ENCODE results near the gene SLC29A4. TPM values are rescaled to one million over a fixed set of nuclear protein-coding genes. Genes with fewer than 3 reads are reported as not detected.

The SLC29A4 gene
- total and polyA plus RNA-seq, 5 donors: 2.9 to 11.8 (median 4.0) TPM

DNA sequence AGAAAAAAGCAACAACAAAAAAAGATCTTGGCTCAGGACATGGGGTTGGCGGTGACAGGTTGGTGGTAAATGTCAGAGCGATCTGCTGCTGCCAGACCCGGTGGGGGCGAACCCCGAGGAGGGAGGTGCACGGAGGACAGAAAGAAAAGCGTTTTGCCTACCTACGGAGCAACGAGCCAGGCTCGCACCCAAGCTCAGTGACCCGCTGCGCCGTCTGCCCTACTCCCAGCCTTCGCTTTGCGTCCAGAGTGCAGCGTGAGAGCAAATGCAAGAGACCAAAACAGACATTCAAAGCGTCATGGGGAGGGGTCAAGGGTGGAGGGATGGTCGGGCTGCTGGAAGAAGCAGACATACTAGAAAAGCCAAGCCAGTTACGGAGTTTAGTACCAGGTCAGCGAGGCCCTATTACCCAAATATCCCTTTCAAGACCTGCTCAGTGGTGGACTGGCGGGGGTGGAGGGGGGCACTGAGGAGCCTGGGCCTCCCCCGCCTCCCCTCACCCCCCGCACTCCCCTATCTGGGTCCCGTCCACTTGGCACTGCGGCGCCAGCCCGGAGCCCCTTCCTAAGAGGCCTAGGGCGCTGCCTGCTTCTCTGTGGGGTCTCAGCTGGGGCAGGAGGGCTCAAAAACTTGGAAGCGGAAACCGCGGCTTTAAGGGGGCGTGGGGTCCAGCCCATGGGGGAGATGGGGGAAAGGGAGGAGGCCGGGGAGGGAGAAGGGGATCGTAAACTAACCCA lies 66.9 kb downstream of the SLC29A4 start:
- Histone ChIP-seq H3K27me3 (ENCODE audit: control insufficient read depth, insufficient read depth) (no peaks in the 10 kb centered on the region), H3K4me1 (ENCODE audit: control insufficient read depth, insufficient read depth, low read length) (peaks cover 2% of the 10 kb centered on the region), H3K27ac (ENCODE audit: low read length) (no peak overlapping the region), H3K4me3 (ENCODE audit: low read length) (no peak overlapping the region), H3K9me3 (ENCODE audit: control insufficient read depth, low read length) (no peaks in the 10 kb centered on the region)
- DNase-seq (peak in 1 of 3 donors; percentile 54), ATAC-seq (no peak)
- intact Hi-C loops (cut with DNase I): no loop called here
- 70% methylated on average over 34 of the region's 34 CpGs for WGBS

GRCh38 chr7:5350174-5350463 lies 67.4 kb downstream of the SLC29A4 start:
- WGBS: 81% methylated on average over 15 of the region's 15 CpGs
- H3K4me3 ChIP-seq (ENCODE audit: low read length): no peak overlapping the region
- H3K4me1 ChIP-seq (ENCODE audit: control insufficient read depth, insufficient read depth, low read length): peaks cover 6% of the 10 kb centered on the region
- H3K27me3 ChIP-seq (ENCODE audit: control insufficient read depth, insufficient read depth): no peaks in the 10 kb centered on the region
- ATAC-seq: no peak
- DNase-seq: no peak
- intact Hi-C loops (cut with DNase I): no loop called here
- no peaks in the 10 kb centered on the region for H3K9me3 ChIP-seq (ENCODE audit: control insufficient read depth, low read length)
- no peak overlapping the region for H3K27ac ChIP-seq (ENCODE audit: low read length)

- Histone ChIP-seq H3K4me3 (ENCODE audit: low read length) (no peak overlapping the region), H3K27me3 (ENCODE audit: control insufficient read depth, insufficient read depth) (no peaks in the 10 kb centered on the region), H3K9me3 (ENCODE audit: control insufficient read depth, low read length) (no peaks in the 10 kb centered on the region), H3K27ac (ENCODE audit: low read length) (no peak overlapping the region), H3K4me1 (ENCODE audit: control insufficient read depth, insufficient read depth, low read length) (peaks cover 6% of the 10 kb centered on the region)
- intact Hi-C loops (cut with DNase I): no loop called here
- DNase-seq: no peak
- WGBS: 92% methylated on average over 23 of the region's 23 CpGs
- no peak for ATAC-seq
These were observed 68.0 kb downstream of the SLC29A4 start for GRCh38 chr7:5350600-5351385.

- WGBS: 92% methylated on average over 35 of the region's 35 CpGs
- H3K9me3 ChIP-seq (ENCODE audit: control insufficient read depth, low read length): no peaks in the 10 kb centered on the region
- peaks cover 6% of the 10 kb centered on the region for H3K4me1 ChIP-seq (ENCODE audit: control insufficient read depth, insufficient read depth, low read length)
- H3K27ac ChIP-seq (ENCODE audit: low read length): no peak overlapping the region
- DNase-seq (no peak), ATAC-seq (no peak)
- intact Hi-C loops (cut with DNase I): no loop called here
- H3K27me3 ChIP-seq (ENCODE audit: control insufficient read depth, insufficient read depth): no peaks in the 10 kb centered on the region
- H3K4me3 ChIP-seq (ENCODE audit: low read length): no peak overlapping the region
These were observed 68.9 kb downstream of the SLC29A4 start for GRCh38 chr7:5351507-5352265.

- intact Hi-C loops (cut with DNase I): no loop called here
- H3K4me3 ChIP-seq (ENCODE audit: low read length): no peak overlapping the region
- DNase-seq (no peak), ATAC-seq (no peak)
- H3K27ac ChIP-seq (ENCODE audit: low read length): no peak overlapping the region
- H3K27me3 ChIP-seq (ENCODE audit: control insufficient read depth, insufficient read depth): no peaks in the 10 kb centered on the region
- WGBS: 94% methylated on average over 19 of the region's 19 CpGs
- H3K4me1 ChIP-seq (ENCODE audit: control insufficient read depth, insufficient read depth, low read length): peaks cover 6% of the 10 kb centered on the region
- no peaks in the 10 kb centered on the region for H3K9me3 ChIP-seq (ENCODE audit: control insufficient read depth, low read length)
These were observed 69.8 kb downstream of the SLC29A4 start for GRCh38 chr7:5352440-5353010.

- ATAC-seq: peak; percentile 80 to 84
- peak overlapping the region; percentile 84 for H3K27ac ChIP-seq (ENCODE audit: low read length)
- H3K4me1 ChIP-seq (ENCODE audit: control insufficient read depth, insufficient read depth, low read length): peaks cover 6% of the 10 kb centered on the region
- intact Hi-C loops (cut with DNase I): no loop called here
- no peak overlapping the region for H3K4me3 ChIP-seq (ENCODE audit: low read length)
- no peaks in the 10 kb centered on the region for H3K9me3 ChIP-seq (ENCODE audit: control insufficient read depth, low read length)
- DNase-seq: peak; percentile 68 to 84 (median 84)
- H3K27me3 ChIP-seq (ENCODE audit: control insufficient read depth, insufficient read depth): no peaks in the 10 kb centered on the region
- 41% methylated on average over 17 of the region's 17 CpGs for WGBS
These were observed 71.9 kb downstream of the SLC29A4 start for GRCh38 chr7:5354460-5355232.

Other genes starting within 250 kb of the SLC29A4 start
- 10 to 100 TPM in 2 of 4 donors, 1 to 10 TPM in 2; 7.9 to 11.6 (median 9.8) TPM for gene RBAK, start 237.1 kb upstream of the SLC29A4 start, total RNA-seq
- 3.5 TPM for gene RBAK, start 237.1 kb upstream of the SLC29A4 start, polyA plus RNA-seq
- gene WIPI2, start 92.7 kb upstream of the SLC29A4 start, total RNA-seq: 10 to 100 TPM; 50.3 to 61.3 (median 56.2) TPM
- 38.0 TPM for gene WIPI2, start 92.7 kb upstream of the SLC29A4 start, polyA plus RNA-seq
- gene TNRC18, start 140.9 kb downstream of the SLC29A4 start, total RNA-seq: 10 to 100 TPM; 33.1 to 46.6 (median 39.3) TPM
- 38.9 TPM for gene TNRC18, start 140.9 kb downstream of the SLC29A4 start, polyA plus RNA-seq
- 1 to 10 TPM; 5.3 to 6.4 (median 6.0) TPM for gene FBXL18, start 230.9 kb downstream of the SLC29A4 start, total RNA-seq
- 2.7 TPM for gene FBXL18, start 230.9 kb downstream of the SLC29A4 start, polyA plus RNA-seq
- 1,000 to 10,000 TPM in 1 of 4 donors, 100 to 1,000 TPM in 3; 532 to 1,379 (median 904) TPM for gene ACTB, start 247.7 kb downstream of the SLC29A4 start, total RNA-seq
- 1,110 TPM for gene ACTB, start 247.7 kb downstream of the SLC29A4 start, polyA plus RNA-seq

Data from right cardiac atrium (tissue), 5 donors.